IPS DF 6.9 (cell line): ENCODE data around the gene ABLIM3.

Experiments
- DNase-seq: peaks from one replicate; pipeline ENCODE4 v3.0.0-alpha.2; 2013; ENCODE audit warnings: low read depth, low spot score
- H3K27ac ChIP-seq: one replicate; pipeline ENCODE4 v1.5.1; 2013; ENCODE audit warnings: low read length, control low read depth
- H3K27me3 ChIP-seq: 2 replicates; pipeline ENCODE4 v1.6.1; 2013; ENCODE audit warnings: mild to moderate bottlenecking, low read length; ENCODE audit not compliant: control insufficient read depth, insufficient read depth
- H3K36me3 ChIP-seq: 2 replicates; pipeline ENCODE4 v1.6.1; 2013; ENCODE audit warnings: low read length; ENCODE audit not compliant: control insufficient read depth, insufficient read depth
- H3K4me1 ChIP-seq: 2 replicates; pipeline ENCODE4 v1.6.1; 2013; ENCODE audit warnings: low read length; ENCODE audit not compliant: control insufficient read depth, insufficient read depth
- H3K4me3 ChIP-seq: 2 replicates; pipeline ENCODE4 v1.5.1; 2013; ENCODE audit warnings: mild to moderate bottlenecking, low read length
- H3K9me3 ChIP-seq: 2 replicates; pipeline ENCODE4 v1.6.1; 2013; ENCODE audit warnings: low read length, inconsistent platforms; ENCODE audit not compliant: control insufficient read depth, insufficient read depth
- WGBS: extraction: QIAGEN DNeasy Blood & Tissue Kit; methylation state at CpG from one replicate; pipeline ENCODE4 v1.1.7; 2013; ENCODE audit warnings: mixed read lengths, missing lambda C conversion rate; ENCODE audit not compliant: insufficient read length, insufficient coverage; 5-methylcytosine and 5-hydroxymethylcytosine counted together

Gene ABLIM3

DNA sequence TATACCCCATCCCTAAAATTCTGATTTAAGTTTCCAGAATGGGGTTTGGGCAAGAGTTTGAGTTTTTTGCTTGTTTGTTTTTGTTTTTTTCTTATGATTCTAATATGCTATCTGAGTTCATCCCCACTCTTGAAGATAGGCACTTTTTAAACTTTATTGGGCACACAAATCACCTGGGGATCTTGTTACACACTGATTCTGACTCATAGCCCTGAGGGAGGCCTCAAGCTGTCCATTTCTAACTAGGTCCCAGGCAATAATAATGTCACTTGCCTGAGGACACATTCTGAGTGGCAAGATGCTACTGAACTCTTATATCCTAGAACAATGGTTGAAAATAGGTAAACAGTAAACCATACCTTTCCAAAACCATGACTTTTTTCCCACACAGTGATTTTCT is 22.8 kb upstream of the ABLIM3 start:
- no peak for DNase-seq
- Histone ChIP-seq H3K9me3 (no peaks in the 10 kb centered on the region), H3K27ac (no peak overlapping the region), H3K4me1 (no peaks in the 10 kb centered on the region), H3K4me3 (no peak overlapping the region), H3K27me3 (no peaks in the 10 kb centered on the region), H3K36me3 (no peaks in the 10 kb centered on the region)

GRCh38 chr5:149121145-149121544 is 20.1 kb upstream of the ABLIM3 start:
- H3K27ac ChIP-seq = no peak overlapping the region
- H3K4me3 ChIP-seq = no peak overlapping the region
- no peak for DNase-seq
- no peaks in the 10 kb centered on the region for H3K9me3 ChIP-seq
- WGBS = no CpG with 5 or more reads among the region's 2 CpGs
- peaks cover 2% of the 10 kb centered on the region; the same call in 1 of the 2 replicates for H3K4me1 ChIP-seq
- H3K36me3 ChIP-seq = no peaks in the 10 kb centered on the region
- H3K27me3 ChIP-seq = no peaks in the 10 kb centered on the region

GRCh38 chr5:149123211-149123610 is 18.1 kb upstream of the ABLIM3 start:
- no peak overlapping the region for H3K4me3 ChIP-seq
- no peak for DNase-seq
- no peaks in the 10 kb centered on the region for H3K36me3 ChIP-seq
- H3K27me3 ChIP-seq = no peaks in the 10 kb centered on the region
- no peaks in the 10 kb centered on the region for H3K9me3 ChIP-seq
- peaks cover 2% of the 10 kb centered on the region; the same call in 1 of the 2 replicates for H3K4me1 ChIP-seq
- no CpG with 5 or more reads among the region's 9 CpGs for WGBS
- no peak overlapping the region for H3K27ac ChIP-seq

GRCh38 chr5:149125386-149125891 is 15.9 kb upstream of the ABLIM3 start:
- Histone ChIP-seq H3K4me1 (peaks cover 2% of the 10 kb centered on the region; the same call in 1 of the 2 replicates), H3K4me3 (no peak overlapping the region)
- no CpG with 5 or more reads among the region's 12 CpGs for WGBS

DNA sequence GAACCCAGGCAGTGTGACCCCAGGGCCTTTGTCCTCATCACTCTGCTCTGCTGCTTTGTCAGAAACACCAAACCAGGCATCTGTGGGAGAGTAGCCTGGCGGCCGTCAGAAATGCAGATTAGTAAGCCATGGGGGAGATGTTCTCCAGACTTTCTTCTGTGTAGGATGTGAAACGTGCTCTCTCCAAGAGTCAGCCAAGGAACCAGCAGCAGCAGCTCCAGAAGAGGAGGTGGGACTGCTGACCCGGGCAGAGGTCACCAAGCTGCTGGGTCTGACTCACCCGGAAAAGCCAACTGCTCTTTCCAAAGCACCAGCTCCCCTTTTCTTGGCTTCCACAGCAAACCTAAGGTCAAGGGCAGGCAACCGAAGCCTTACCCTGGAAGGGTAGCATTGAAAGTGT is 14.4 kb upstream of the ABLIM3 start:
- Histone ChIP-seq H3K4me3 (no peak overlapping the region), H3K27me3 (no peaks in the 10 kb centered on the region), H3K27ac (no peak overlapping the region), H3K4me1 (peaks cover 2% of the 10 kb centered on the region; the same call in 1 of the 2 replicates), H3K9me3 (no peaks in the 10 kb centered on the region), H3K36me3 (no peaks in the 10 kb centered on the region)
- no CpG with 5 or more reads among the region's 6 CpGs for WGBS
- DNase-seq = no peak

More at GRCh38 chr5:149125386-149125891, 15.9 kb upstream of the ABLIM3 start:
- Histone ChIP-seq H3K36me3 (no peaks in the 10 kb centered on the region), H3K27ac (no peak overlapping the region), H3K9me3 (no peaks in the 10 kb centered on the region), H3K27me3 (no peaks in the 10 kb centered on the region)
- peak; percentile 45 for DNase-seq

GRCh38 chr5:149127394-149127955 is 13.8 kb upstream of the ABLIM3 start:
- Histone ChIP-seq H3K27ac (no peak overlapping the region), H3K4me3 (no peak overlapping the region), H3K27me3 (no peaks in the 10 kb centered on the region), H3K36me3 (no peaks in the 10 kb centered on the region), H3K4me1 (peaks cover 2% of the 10 kb centered on the region; the same call in 1 of the 2 replicates), H3K9me3 (no peaks in the 10 kb centered on the region)
- WGBS = no CpG with 5 or more reads among the region's 3 CpGs
- no peak for DNase-seq

DNA sequence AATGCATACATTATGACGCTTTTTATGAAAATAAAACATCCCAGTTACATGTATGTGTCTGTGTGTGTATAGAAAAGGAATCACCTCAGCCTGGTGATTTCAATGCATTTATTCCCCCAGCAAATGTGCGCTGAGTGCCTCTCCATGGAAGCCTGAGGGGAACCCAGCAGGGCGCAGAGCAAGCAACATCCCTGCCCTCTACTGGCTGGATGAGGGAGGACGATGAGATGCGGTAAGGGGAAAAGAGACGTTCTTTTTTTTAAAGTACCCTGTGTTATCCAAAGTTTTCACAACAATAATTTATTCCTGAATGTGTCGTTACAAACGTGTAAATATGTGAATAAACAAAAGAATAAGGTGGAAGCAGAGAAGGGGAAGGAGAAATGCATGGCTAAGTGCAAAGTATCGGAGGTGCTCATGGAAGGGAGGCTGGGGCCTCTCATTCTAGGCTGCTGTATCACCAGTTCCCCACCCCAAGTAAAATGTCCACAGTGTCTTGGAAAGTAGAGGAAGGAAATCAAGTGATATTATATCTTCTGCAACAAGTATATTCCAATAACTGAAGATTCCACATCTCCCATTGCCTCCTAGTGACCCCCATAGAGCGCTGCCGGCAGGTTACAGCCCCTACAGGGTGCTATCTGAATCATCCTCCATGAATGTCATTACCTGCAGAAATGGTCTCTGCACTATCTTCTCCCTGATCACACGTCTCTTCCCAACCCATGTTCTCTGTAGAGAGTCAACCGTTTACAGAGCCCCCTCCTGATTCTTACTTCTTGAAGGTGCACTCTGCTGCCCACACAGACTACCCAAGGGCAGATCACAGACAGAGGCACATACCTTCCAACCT is 13.0 kb upstream of the ABLIM3 start:
- H3K27ac ChIP-seq = no peak overlapping the region
- DNase-seq = no peak
- no peaks in the 10 kb centered on the region for H3K27me3 ChIP-seq
- H3K4me1 ChIP-seq = peaks cover 2% of the 10 kb centered on the region; the same call in 1 of the 2 replicates
- no peak overlapping the region for H3K4me3 ChIP-seq
- no CpG with 5 or more reads among the region's 13 CpGs for WGBS
- no peaks in the 10 kb centered on the region for H3K9me3 ChIP-seq
- H3K36me3 ChIP-seq = no peaks in the 10 kb centered on the region

GRCh38 chr5:149129181-149129580 is 12.1 kb upstream of the ABLIM3 start:
- Histone ChIP-seq H3K4me1 (peaks cover 2% of the 10 kb centered on the region; the same call in 1 of the 2 replicates), H3K36me3 (no peaks in the 10 kb centered on the region), H3K9me3 (no peaks in the 10 kb centered on the region), H3K4me3 (no peak overlapping the region), H3K27me3 (no peaks in the 10 kb centered on the region), H3K27ac (no peak overlapping the region)
- no CpG with 5 or more reads among the region's 1 CpG for WGBS
- no peak for DNase-seq

DNA sequence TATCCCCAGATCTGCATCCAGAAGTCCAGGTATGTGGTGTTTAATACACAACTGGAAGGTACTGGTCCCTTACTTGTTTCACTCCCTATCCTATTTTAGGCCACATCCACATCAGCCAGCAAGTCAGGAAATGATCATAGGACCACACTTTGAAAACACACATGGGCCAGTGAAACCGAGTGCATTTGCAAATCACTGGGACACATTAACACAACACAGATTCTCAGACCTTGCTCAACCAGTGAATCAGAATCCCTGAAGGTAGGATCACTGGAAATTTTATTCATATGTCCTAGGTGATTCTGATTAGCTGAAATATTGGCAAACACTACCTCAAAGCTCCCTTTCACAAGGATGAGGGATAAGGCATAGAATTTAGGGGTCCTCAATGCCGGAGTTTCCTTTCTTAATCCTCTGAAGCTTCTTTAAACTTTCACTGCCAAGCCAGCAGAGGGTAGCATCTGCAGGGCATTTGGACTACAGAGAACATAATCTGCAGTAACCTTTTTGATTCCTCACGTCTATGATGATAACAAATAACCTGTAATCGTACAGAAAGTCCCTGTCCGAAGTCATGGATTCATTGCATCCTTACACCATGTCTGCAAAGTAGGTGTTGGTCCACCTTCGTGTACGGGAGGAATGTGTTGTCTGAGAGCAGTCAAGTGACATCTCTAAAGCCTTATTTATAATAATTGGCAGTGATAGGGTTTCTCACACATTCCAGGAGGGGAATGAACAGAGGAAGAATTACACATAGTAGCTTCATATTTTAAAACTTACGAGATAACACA is 11.0 kb upstream of the ABLIM3 start:
- Histone ChIP-seq H3K36me3 (no peaks in the 10 kb centered on the region), H3K27me3 (no peaks in the 10 kb centered on the region), H3K4me1 (peaks cover 2% of the 10 kb centered on the region; the same call in 1 of the 2 replicates), H3K27ac (no peak overlapping the region), H3K4me3 (no peak overlapping the region), H3K9me3 (no peaks in the 10 kb centered on the region)
- WGBS = no CpG with 5 or more reads among the region's 8 CpGs
- DNase-seq = no peak

- Histone ChIP-seq H3K4me1 (no peaks in the 10 kb centered on the region), H3K27ac (no peak overlapping the region), H3K36me3 (no peaks in the 10 kb centered on the region), H3K27me3 (no peaks in the 10 kb centered on the region), H3K4me3 (no peak overlapping the region), H3K9me3 (no peaks in the 10 kb centered on the region)
- WGBS = no CpG with 5 or more reads among the region's 1 CpG
- DNase-seq = no peak
Measured at GRCh38 chr5:149132474-149132873, 8.8 kb upstream of the ABLIM3 start.
